CD4-positive, alpha-beta T cell (primary cell): ENCODE results near the gene PPM1L. TPM values are rescaled to one million over a fixed set of nuclear protein-coding genes. Genes with fewer than 3 reads are reported as not detected.

ENCODE experiments used
- ATAC-seq: fragments of 200-7000 bp; cut with Tn5 transposase; one replicate; pipeline ENCODE4 v1.10.0; 2022; ENCODE audit warnings: mild to moderate bottlenecking; ENCODE audit not compliant: poor library complexity
- CTCF ChIA-PET: fragments of 350-600 bp; sonication (Branson Sonifier 250); formaldehyde crosslinking; loops from one replicate; lab custom pipeline; 2021; ENCODE audit warnings: antibody characterized with exemption, inconsistent platforms; lab: Charles Lee
- POLR2A ChIA-PET: fragments of 350-600 bp; sonication (Branson Sonifier 250); formaldehyde crosslinking; loops from one replicate; lab custom pipeline; 2021; ENCODE audit warnings: antibody characterized with exemption, inconsistent platforms; lab: Charles Lee
- DNase-seq, 14 experiments: peaks; one replicate each; pipeline ENCODE4 v3.0.0-alpha.2; 2013 to 2020; ENCODE audit warnings: mixed read lengths in 2 of 14
- H3K27ac ChIP-seq, 2 donors: one replicate each; pipeline versions ENCODE4 v1.5.1 to v1.7.0; 2013; ENCODE audit warnings: low read length in 2 of 2, low read depth in 1 of 2, mild to moderate bottlenecking in 1 of 2
- H3K27me3 ChIP-seq, 2 experiments: 1 replicate in 1 of 2; 2 replicates in 1 of 2; pipeline versions ENCODE4 v1.6.1 to v1.7.0; 2013; ENCODE audit warnings: low read length in 2 of 2, control low read depth in 1 of 2, mild to moderate bottlenecking in 1 of 2, moderate library complexity in 1 of 2; ENCODE audit not compliant: insufficient read depth in 2 of 2, control insufficient read depth in 1 of 2
- H3K36me3 ChIP-seq: one replicate; pipeline ENCODE4 v1.6.1; 2013; ENCODE audit warnings: low read length, control low read depth; ENCODE audit not compliant: insufficient read depth
- H3K4me1 ChIP-seq: one replicate; pipeline ENCODE4 v1.6.1; 2013; ENCODE audit warnings: low read length, control low read depth; ENCODE audit not compliant: insufficient read depth
- H3K4me3 ChIP-seq: one replicate; pipeline ENCODE4 v1.5.1; 2013; ENCODE audit warnings: mild to moderate bottlenecking, low read length, moderate library complexity
- H3K9me3 ChIP-seq, 2 experiments: 1 replicate in 1 of 2; 2 replicates in 1 of 2; pipeline versions ENCODE4 v1.6.1 to v1.7.0; 2013; ENCODE audit warnings: low read length in 2 of 2, mild to moderate bottlenecking in 2 of 2, control low read depth in 1 of 2, moderate library complexity in 1 of 2; ENCODE audit not compliant: control insufficient read depth in 1 of 2, insufficient read depth in 1 of 2
- H3K27ac Mint-ChIP-seq: one replicate; pipeline ENCODE4 v1.8.0; 2020; ENCODE audit warnings: mixed read lengths
- H3K27me3 Mint-ChIP-seq: one replicate; pipeline ENCODE4 v1.8.0; 2021; ENCODE audit warnings: mixed read lengths
- H3K36me3 Mint-ChIP-seq: one replicate; pipeline ENCODE4 v1.8.0; 2021; ENCODE audit warnings: low read depth, mixed read lengths
- H3K4me1 Mint-ChIP-seq: one replicate; pipeline ENCODE4 v1.8.0; 2021; ENCODE audit warnings: low read depth, mixed read lengths
- H3K4me3 Mint-ChIP-seq: one replicate; pipeline ENCODE4 v1.8.0; 2020; ENCODE audit warnings: mild to moderate bottlenecking, mixed read lengths
- H3K9me3 Mint-ChIP-seq: one replicate; pipeline ENCODE4 v1.8.0; 2020; ENCODE audit warnings: mixed read lengths
- CTCF ChIP-seq: fragments of 200-600 bp; IDR thresholded peaks from one replicate; pipeline ENCODE4 v1.8.0; 2022; ENCODE audit warnings: antibody characterized with exemption, mild to moderate bottlenecking
- intact Hi-C, 2 experiments: fragments of 100-400 bp; cut with DNase I in 1 of 2; cut with micrococcal nuclease in 1 of 2; formaldehyde crosslinking; loops; one replicate each; pipeline versions ENCODE4 v1.15.1 to v1.9.0; 2023 to 2025; cut with DNase I, micrococcal nuclease
- total RNA-seq, 174 experiments: library from RNA in 2 of 174; stranded (reverse) in 2 of 174; gene quantifications; one replicate each; pipeline ENCODE4 v1.2.3 and lab custom pipeline; 2021 to 2026

Gene PPM1L
- total RNA-seq, 2 experiments from 2014 or later: 3.0 to 3.4 TPM

- Histone ChIP-seq H3K9me3 (no peaks in the 10 kb centered on the region), H3K27me3 (peaks cover 4 to 7% of the 10 kb centered on the region in 2 experiments), H3K4me3 (no peak overlapping the region), H3K36me3 (no peaks in the 10 kb centered on the region), H3K27ac (no peak overlapping the region), H3K4me1 (no peaks in the 10 kb centered on the region)
- Mint-ChIP-seq H3K27ac (no peak overlapping the region), H3K36me3 (no peaks in the 10 kb centered on the region), H3K4me3 (no peak overlapping the region), H3K4me1 (no peaks in the 10 kb centered on the region), H3K9me3 (no peaks in the 10 kb centered on the region), H3K27me3 (peaks cover 17% of the 10 kb centered on the region)
- ChIA-PET POLR2A (no interaction called here), CTCF (no interaction called here)
- DNase-seq (no peak), ATAC-seq (no peak)
- intact Hi-C loops: no loop called here
- no peak for TF ChIP-seq CTCF
Measured at GRCh38 chr3:160748231-160748630, 7.8 kb upstream of the PPM1L start.

- ChIA-PET POLR2A (no interaction called here), CTCF (no interaction called here)
- intact Hi-C loops: no loop called here
- H3K9me3 Mint-ChIP-seq: no peaks in the 10 kb centered on the region
- H3K27ac ChIP-seq: no peak overlapping the region
- no peak for TF ChIP-seq CTCF
- H3K4me3 Mint-ChIP-seq: no peak overlapping the region
- H3K4me3 ChIP-seq: no peak overlapping the region
- H3K9me3 ChIP-seq: no peaks in the 10 kb centered on the region
- H3K27me3 Mint-ChIP-seq: peaks cover 12% of the 10 kb centered on the region
- no peaks in the 10 kb centered on the region for H3K36me3 Mint-ChIP-seq
- no peaks in the 10 kb centered on the region for H3K4me1 ChIP-seq
- DNase-seq (no peak), ATAC-seq (no peak)
- no peak overlapping the region for H3K27ac Mint-ChIP-seq
- peaks cover 4 to 7% of the 10 kb centered on the region in 2 experiments for H3K27me3 ChIP-seq
- H3K4me1 Mint-ChIP-seq: peaks cover 2% of the 10 kb centered on the region
- H3K36me3 ChIP-seq: no peaks in the 10 kb centered on the region
Measured at GRCh38 chr3:160748787-160749186, 7.2 kb upstream of the PPM1L start.

- Mint-ChIP-seq H3K36me3 (peaks cover 4% of the 10 kb centered on the region), H3K27me3 (peaks cover 12% of the 10 kb centered on the region), H3K4me1 (peaks cover 35% of the 10 kb centered on the region), H3K9me3 (no peaks in the 10 kb centered on the region), H3K27ac (peak overlapping the region; percentile 89), H3K4me3 (peak overlapping the region; percentile 94)
- ChIA-PET CTCF (no interaction called here), POLR2A (interaction anchor here (0.8 to 2.3 kb wide), 5 partner anchors 48 to 467 kb away, joined by 3 to 9 read pairs (median 6); partner anchors contain the start of genes KPNA4, NMD3 and TRIM59)
- peak overlapping the region; percentile 93 for H3K4me3 ChIP-seq
- no peaks in the 10 kb centered on the region for H3K9me3 ChIP-seq
- TF ChIP-seq CTCF: no peak
- peaks cover 7% of the 10 kb centered on the region in 2 experiments for H3K27me3 ChIP-seq
- H3K27ac ChIP-seq: no peak overlapping the region
- ATAC-seq (no peak), DNase-seq (no peak)
- H3K36me3 ChIP-seq: no peaks in the 10 kb centered on the region
- peaks cover 27% of the 10 kb centered on the region for H3K4me1 ChIP-seq
- intact Hi-C loops: loop anchor here in 1 of 2 experiments (2.0 kb wide), 1 partner anchor 187 kb away; no protein-coding TSS in a partner anchor
Measured at GRCh38 chr3:160753953-160754352, 2.1 kb upstream of the PPM1L start.
